ENCODE measurements around the gene PCK2.

The PCK2 gene

GRCh38 chr14:24075485-24076301, 18.4 kb upstream of the PCK2 start:
- no peak for DNase-seq (ENCODE audit: low read depth)

DNA sequence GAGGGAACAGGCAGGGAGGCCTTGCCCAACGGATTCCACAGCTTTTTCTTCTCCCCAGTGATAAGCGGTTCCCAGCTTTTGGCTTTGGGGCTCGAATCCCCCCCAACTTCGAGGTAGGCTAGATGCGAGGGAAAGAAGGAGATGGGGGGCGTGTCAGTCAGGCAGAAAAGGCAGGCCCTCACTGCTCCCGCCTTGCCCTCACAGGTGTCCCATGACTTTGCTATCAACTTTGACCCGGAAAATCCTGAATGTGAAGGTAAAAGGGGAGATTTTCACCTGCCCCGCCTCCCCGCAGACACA, 17.9 kb upstream of the PCK2 start:
- no peak for DNase-seq (ENCODE audit: low read depth)

- no peak for DNase-seq (ENCODE audit: low read depth)
Measured at GRCh38 chr14:24077086-24077485, 17.0 kb upstream of the PCK2 start.

DNA sequence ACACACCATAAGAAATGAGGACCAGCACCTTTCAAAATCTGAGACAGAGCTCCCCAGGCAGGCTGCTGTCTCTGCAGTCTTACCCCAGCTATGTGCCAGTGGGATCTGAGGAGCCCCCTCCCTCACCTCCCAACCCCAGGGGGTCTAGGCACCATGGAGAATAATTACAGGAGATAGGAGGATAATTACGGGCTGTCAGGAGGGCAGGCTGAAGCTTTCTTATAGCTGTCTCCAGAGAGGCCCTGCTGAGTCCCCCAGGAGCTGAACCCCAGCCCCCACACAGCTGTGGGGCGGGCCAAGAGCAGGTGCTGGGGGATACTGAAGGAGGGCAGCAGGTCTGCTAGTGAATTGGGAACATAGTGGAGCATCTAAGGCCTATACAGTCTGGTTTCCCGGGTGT, 16.0 kb upstream of the PCK2 start:
- no peak for DNase-seq (ENCODE audit: low read depth)

DNA sequence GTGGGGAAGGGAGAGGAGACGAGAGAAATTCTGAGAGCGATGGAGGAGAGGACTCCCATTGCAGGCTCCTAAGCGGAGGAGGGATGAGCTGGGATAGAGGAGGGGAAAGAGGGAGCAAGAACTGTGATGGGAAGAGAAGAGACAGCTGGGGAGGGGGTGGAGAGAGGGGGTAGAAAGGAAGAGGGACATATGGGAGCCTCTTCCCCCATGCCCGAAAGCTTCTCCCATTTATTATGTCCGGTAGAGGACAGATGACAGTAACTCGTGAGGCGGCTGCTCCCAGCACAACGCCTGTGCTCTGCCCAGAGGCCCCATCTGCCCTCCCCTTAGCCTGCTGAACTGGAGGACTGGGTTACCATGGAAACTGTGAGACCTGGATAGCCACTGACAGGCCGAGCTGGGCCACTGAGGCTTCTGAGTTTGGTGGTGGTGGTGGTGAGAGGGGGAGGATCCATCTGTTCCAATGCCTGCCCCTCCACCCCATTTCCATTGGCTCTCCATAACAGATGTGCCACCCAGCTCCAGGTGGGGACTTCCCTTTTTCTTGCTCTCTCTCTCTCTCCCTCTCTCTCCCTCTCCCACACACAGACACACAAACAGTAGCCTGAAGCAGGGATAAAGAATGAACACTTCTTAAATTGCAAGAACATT, 14.5 kb upstream of the PCK2 start:
- DNase-seq (ENCODE audit: low read depth) = no peak

GRCh38 chr14:24080142-24080530, 14.0 kb upstream of the PCK2 start:
- no peak for DNase-seq (ENCODE audit: low read depth)

GRCh38 chr14:24080888-24081738, 13.0 kb upstream of the PCK2 start:
- peak; percentile 49 for DNase-seq (ENCODE audit: low read depth)

- DNase-seq (ENCODE audit: low read depth) = no peak
Measured at GRCh38 chr14:24081739-24082211, 12.3 kb upstream of the PCK2 start.

GRCh38 chr14:24082411-24083080, 11.6 kb upstream of the PCK2 start:
- DNase-seq (ENCODE audit: low read depth) = no peak

GRCh38 chr14:24083462-24083861, 10.6 kb upstream of the PCK2 start:
- DNase-seq (ENCODE audit: low read depth) = no peak

GRCh38 chr14:24084440-24084839, 9.7 kb upstream of the PCK2 start:
- no peak for DNase-seq (ENCODE audit: low read depth)

DNA sequence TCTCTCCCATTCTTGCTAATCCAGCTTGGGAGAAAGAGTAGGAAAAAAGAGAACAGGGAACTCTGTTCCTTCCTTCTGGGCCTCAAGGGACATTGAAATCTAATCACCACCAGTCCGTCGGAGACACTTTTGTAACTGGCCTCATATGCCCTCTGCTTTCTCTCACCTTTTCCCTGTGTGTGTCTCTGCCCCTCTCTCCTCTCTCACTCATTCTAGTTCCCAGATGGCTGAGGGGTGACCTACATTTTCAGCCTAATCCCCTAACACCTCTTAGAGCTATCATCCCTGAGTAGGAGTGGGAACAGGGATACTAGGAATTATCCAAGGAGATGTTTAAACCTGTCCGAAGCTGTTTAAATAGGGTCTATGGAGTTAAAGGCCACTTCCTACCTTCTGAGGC, 8.9 kb upstream of the PCK2 start:
- DNase-seq (ENCODE audit: low read depth) = no peak

GRCh38 chr14:24086193-24086955, 7.7 kb upstream of the PCK2 start:
- DNase-seq (ENCODE audit: low read depth) = no peak

DNA sequence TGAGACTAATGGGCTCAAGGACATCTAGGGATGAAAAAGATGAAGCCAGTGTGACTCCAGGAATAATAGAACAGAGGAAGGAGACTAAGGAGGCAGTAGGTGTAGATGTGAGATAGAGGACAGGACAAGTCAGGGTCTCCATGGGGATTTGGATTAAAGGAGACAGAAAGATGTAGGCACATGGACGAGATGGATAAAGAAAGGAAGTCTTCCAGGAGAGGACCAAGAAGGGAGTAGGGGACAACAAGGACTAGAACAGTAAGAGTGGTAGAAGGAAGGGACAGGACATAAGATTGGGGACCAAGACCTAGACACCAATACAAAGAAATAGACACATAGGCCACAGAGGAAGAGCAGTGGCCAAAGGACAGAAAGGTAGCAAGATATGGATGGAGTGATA, 7.1 kb upstream of the PCK2 start:
- no peak for DNase-seq (ENCODE audit: low read depth)

- no peak for DNase-seq (ENCODE audit: low read depth)
Measured at GRCh38 chr14:24088095-24088494, 6.0 kb upstream of the PCK2 start.

- DNase-seq (ENCODE audit: low read depth) = no peak
Measured at GRCh38 chr14:24089890-24090289, 4.2 kb upstream of the PCK2 start.

GRCh38 chr14:24092110-24092504, 2.0 kb upstream of the PCK2 start:
- no peak for DNase-seq (ENCODE audit: low read depth)

DNA sequence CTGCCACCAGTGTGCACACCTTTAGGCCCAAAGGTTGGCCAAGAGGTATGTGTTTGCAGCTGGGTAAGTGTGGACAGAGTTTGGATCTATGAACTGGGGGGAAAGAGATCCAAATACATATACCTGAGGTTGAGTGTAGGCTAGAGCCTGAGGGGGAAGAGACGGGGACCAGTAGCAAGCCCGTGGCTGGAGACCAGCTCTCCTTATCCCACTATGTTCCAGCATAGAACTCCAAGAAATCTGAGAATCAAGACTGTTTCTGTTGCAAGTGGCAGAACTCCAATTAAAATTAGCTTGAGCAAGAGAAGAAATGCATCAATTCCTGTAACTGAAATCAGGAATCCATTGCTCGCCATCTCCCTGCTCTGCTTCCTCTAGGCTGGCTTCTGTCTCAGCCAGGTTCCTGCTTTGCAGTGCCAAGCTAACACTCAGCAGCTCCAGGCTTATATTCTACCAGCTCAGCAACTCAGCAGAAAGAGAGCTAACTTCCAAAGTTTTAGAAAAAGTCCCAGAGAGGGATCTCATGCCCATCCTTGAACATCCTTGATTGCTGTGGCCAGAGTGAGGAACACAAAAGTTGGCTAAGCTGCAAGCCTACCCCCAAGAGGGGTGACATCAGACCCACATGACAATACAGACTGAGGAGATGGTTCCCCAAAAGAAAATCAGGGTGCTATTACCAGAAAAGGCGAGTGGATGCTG, 1.5 kb upstream of the PCK2 start:
- DNase-seq (ENCODE audit: low read depth) = no peak

GRCh38 chr14:24093207-24093900, 757 bp upstream of the PCK2 start:
- no peak for DNase-seq (ENCODE audit: low read depth)

- no peak for DNase-seq (ENCODE audit: low read depth)
Measured at GRCh38 chr14:24094841-24095270, 745 bp downstream of the PCK2 start.
